LNCAP (cell line): ENCODE results near the gene USP3.

Experiments used
- TF ChIP-seq, protein P1 (sequence below): fragments of 450-650 bp; IDR thresholded peaks from 2 replicates; pipeline ENCODE4 v1.5.1; 2017; ENCODE audit warnings: mild to moderate bottlenecking

Gene USP3

DNA sequence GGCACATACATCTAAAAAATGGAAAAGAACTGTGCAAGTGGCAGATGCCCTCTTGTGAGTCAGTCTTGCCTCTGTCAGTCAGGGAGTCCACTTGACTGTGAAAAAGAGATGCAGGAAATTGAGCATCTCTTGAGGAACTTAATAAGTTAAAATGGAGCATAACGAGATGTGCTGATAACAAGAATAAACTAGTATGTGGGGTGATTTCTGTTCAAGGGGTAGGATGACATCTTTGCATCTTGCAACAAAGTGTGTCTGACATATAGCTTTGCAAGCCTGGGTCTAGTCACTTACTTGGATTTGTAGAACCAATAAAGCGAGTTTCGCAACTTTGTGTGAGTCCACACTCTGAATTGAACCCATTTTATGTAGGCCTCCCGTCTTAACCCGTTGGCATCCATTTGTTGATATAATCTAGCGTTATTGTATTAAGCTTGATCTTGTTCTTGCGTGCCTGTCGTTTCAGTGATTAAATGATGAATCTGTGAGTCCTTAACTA is 2.2 kb downstream of the USP3 start:
- TF ChIP-seq, protein P1, sequence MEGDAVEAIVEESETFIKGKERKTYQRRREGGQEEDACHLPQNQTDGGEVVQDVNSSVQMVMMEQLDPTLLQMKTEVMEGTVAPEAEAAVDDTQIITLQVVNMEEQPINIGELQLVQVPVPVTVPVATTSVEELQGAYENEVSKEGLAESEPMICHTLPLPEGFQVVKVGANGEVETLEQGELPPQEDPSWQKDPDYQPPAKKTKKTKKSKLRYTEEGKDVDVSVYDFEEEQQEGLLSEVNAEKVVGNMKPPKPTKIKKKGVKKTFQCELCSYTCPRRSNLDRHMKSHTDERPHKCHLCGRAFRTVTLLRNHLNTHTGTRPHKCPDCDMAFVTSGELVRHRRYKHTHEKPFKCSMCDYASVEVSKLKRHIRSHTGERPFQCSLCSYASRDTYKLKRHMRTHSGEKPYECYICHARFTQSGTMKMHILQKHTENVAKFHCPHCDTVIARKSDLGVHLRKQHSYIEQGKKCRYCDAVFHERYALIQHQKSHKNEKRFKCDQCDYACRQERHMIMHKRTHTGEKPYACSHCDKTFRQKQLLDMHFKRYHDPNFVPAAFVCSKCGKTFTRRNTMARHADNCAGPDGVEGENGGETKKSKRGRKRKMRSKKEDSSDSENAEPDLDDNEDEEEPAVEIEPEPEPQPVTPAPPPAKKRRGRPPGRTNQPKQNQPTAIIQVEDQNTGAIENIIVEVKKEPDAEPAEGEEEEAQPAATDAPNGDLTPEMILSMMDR, result no peak

DNA sequence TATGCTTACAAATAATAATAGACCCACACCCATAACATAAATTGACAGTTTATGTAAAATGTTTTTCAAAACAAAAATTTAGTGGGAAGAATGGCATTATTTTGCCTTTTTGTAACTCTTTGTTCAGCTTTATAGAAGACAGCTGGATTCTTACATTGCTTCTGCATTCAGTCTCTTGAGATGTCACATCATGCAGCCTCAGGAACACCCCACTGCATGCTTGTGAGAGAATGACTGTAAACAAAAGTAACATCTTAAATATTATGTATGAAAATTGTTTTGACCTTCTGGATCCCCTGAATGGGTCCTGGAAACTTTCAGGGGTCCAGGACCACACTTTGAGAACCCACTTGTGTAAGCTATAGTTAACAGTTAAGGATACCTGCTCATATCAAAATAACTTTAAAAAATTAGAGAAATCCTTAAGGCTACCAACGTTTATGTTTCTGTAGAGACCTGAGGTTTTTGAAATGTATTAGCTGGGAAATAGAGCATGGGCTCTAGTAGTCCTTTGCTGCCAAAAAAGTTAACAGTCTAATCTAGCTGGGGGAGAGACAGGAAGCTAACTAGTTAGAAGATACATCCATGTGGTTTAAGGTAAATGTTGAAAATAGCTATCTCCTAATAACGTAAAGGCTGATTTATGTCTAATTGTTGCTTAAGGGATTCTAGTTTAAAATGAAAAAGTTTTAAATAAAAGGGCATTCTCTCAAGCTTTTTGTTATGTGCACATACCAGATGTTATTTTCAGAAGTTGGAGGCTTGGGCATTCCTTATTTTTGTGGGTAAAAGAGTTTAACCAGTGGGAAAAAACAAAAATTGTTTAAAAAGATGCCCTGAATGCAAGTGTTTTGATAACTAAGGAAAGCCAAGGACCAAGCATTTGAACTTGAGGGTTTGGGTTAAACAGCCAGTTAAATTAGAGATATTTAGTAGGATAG is 3.8 kb downstream of the USP3 start:
- TF ChIP-seq, protein P1, result no peak

DNA sequence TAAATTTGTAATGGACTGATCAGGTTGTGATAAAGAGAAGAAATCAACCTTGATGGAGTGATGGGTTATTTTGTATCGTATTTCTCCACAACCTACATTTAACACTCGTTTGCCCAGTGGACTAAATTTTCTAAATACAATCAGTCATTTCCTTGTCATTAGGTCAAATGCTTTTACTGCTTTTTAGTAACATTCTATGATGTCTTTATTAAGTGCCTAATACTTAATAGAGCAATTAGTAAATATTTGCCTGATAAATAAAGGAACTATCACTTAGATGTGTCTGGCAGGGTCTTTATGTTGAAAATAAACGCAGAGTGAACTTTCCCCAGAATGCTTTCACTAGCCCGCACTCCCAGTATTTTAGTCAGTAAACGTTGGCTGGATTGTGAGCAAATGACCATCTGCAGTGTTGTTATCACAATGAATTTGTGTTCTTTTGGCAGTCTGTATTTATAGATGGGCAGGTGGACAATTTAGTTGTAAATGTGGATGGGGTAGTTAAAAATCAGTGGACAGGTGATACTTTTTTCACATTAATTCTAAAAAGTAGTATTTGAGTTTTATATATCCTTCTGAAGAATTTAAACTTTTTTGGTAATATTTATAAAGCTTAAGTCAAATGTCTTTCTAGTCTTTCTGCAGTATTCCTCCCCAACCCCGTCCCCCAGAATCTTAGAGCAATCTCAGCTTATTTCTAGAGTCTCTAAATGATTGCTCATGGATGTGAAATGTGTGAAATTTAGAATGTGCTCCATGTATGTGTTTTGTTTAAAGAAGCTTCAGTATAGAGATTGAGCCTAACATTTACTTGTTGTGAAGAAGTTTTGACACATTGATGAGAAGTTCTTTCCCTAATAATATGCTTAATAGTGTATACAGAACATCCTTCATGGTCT is 4.9 kb downstream of the USP3 start:
- TF ChIP-seq, protein P1, result no peak

DNA sequence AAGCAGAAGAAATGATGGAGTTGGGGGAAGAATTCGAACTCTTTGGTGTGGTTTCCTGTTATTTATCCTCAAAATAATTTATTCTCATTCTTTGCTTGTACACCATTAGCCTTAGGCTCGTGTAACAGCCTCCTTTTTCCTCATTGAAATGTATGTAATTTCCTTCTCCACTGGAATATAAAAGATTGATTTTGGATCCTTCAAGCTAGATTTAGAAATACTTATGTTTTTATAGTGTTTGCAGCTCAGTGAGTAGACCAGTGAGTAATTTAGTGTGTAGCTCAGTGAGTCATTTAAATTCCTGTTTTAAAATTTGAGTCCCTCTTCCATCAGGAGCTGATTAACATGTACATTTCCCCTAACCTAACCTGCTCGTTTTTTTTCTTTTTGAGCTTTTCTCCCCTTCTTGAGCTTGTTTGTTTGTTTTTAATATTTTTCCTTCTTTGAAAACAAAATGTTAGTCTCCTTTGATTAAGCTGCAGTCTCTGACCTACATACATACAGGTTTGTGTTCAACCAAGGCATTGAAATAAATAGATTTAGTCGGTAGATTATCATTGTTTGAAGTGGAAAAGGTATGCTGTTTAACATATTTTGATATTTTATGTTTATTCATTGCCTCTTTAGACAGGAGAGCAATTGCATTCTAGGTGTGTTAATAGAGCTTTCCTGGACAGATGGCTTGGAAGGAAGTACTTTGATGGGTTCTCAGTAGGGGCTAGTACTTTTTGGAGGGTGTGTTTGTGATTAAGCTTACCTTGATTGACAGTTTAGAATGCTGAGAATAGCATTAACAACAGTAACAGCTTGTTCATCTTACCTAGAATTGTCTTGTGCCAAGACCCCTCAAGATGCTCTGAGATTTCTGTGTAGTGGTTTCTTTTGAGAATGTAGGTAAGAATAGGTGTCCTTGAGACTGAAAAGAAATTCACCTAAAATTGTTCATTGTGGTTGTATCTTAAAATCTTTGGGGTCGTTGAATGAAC is 5.9 kb downstream of the USP3 start:
- TF ChIP-seq, protein P1, result no peak

DNA sequence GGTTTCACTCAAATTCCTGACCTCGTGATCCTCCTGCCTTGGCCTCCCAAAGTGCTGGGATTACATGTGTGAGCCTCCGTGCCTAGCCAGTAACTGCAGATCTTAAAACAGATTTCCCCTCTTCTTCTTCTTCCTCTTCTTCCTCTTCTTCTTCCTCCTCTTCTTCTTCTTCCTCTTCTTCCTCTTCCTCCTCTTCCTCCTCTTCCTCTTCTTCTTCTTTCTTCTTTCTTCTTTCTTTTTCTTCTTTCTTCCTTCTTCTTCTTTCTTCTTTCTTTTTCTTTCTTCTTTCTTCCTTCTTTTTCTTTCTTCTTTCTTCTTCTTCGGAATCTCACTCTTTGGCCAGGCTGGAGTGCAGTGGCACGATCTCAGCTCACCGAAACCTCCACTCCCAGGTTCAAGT is 7.8 kb downstream of the USP3 start:
- TF ChIP-seq, protein P1, result no peak

DNA sequence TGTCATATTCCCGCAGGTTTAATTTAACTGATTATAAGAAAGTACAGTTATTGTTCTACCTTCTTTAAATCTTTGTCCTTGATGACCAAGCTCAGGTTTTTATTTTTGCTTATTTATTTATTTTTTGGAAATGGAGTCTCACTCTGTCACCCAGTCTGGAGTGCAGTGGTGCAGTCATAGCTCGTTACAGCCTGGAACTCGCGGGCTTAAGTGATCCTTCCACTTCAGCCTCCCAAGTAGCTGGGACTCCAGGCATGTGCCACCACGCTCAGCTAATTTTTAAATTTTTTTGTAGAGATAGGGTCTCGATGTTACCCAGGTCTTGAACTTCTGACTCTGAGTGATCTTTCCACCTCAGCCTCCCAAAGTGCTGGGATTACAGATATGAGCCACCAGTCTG is 8.9 kb downstream of the USP3 start:
- TF ChIP-seq, protein P1, result no peak

DNA sequence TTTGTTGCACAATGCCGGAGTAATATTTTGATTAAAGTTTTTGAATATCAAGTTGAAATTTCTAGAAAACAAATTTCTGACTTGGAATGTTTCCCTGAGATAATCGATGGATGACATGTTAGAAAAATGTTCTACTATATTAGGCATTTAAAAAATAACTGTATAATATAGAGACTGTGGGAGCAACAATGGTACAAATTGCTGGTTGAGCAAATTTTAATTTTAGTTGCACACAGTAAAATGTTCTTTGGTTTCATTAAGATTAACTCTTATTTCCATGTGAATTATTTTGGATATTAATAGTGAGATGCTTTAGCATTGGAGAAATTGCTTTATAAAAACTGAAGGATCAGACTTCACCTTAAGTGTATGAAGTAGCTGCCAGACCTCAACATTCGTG is 9.3 kb downstream of the USP3 start:
- TF ChIP-seq, protein P1, result no peak
